SW480 (cell line): ENCODE results near the gene TSSK2.
"Not testable (repeated sequence)": the region's sequence is repeated elsewhere in the genome, so short reads cannot be mapped to it uniquely, and the experiment has no call there.

Experiments
- DNase-seq: peaks from one replicate; pipeline ENCODE4 v3.0.0-alpha.2; 2016; ENCODE audit warnings: low spot score

Gene TSSK2

DNA sequence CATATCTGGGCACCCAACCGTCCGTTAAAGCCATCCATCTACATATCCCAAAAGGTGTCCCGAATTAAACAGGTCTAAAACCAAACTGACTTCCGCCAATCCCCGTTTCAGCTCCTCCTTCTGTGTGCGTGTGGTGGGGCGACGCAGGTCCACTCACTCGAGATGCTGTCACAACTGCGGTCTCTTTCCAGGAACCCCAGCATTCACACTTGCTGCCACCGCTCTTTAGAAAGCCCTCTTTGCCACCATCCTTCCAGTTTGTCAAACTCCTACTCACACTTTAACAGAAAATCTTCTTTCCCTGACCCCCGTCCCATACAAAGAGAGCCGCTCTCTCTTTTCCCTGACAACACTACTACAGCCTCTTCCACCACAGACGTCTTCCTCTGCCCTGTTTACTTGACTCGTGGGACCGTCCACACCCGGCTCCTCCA is 12.9 kb downstream of the TSSK2 start:
- DNase-seq, result no peak

DNA sequence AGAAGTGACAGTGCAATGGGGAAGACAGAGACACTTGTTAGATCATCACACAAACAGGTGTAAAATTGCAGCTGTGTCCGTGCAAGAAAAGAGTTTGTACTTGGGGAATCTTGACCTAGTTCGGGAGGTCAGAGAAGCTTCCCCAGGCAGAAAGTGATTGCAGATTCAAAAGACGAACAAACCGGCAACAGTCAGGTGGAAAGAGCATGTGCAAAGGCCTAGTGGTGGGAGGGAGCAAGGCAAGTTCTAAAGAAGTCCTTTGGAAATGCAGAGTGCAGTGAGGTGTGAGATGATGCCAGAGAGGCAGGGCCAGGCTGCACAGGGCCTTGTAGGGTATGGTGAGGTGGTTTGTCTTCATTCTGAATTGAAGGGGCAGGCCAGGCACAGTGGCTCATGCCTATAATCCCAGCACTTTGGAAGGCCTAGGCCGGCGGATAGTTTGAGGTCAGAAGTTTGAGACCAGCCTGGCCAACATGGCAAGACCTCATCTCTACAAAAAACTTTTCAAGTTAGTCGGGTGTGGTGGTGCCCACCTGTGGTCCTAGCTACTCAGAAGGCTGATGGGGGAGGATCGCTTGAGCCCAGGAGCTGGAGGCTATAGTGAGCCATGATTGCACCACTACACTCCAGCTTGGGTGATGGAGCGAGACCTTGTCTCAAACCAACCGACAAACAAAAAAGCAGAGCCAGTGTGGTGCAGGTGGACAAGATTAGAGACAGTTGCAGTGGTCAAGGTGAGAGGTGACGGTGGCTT is 15.3 kb downstream of the TSSK2 start:
- no peak for DNase-seq

DNA sequence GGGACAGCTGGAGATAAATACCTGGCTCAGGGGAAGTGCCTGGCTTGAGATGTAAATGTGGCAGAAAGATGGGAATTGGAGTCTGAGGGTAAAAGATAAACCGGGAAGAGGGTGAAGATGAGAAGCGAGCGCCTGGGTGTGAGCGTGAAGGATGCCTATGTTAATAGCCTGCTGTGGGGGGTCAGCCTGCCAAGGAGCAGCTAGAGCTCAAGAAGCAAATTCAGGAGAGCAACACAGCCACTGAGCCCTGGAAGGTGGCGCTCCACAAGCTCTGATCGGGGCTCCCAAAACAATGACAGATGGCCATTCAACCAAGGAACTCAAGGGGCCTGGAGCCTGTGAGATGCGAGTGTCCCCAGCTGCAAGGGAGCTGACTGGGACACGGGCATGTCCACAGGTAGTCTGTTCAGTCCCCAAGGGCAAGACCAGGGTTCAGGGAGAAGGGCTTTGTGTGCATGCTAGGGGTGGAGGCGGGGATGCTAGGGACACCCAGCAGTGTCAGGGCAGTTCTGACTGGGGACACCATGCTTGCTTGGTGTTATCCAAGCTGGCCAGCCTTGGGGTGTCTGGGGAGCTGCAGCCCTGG is 16.2 kb downstream of the TSSK2 start:
- DNase-seq, result no peak

DNA sequence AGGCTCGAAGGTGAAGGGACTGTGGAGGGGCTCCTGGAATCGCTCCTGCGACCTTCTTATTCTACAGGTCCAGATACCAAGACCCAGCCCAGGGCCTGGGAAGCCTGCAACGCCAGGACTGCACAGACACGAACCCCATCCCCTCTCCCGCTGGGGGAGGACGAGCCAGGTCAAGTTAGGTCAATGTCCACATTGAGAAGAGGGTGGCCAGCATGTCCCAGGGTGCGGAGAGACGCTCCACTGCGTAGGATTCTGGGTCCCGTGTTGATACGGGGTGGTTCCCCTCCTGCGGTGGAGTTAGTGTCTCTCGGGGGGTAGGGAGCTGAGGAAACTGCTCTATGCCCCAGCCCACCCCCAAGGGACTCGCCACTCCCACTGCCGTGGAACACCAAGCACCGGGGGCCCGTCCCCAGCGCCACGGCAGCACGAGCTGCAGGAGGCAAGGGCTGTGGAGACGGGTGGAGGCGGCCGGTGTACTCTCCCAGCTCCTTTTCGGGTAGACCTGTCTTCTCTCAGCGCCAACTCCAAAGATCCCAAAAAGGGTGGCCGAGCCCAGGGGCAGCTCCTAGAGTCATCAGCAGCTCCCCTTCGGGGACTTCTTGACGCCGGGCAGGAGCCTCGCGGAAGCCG is 17.4 kb downstream of the TSSK2 start:
- DNase-seq, result no peak

DNA sequence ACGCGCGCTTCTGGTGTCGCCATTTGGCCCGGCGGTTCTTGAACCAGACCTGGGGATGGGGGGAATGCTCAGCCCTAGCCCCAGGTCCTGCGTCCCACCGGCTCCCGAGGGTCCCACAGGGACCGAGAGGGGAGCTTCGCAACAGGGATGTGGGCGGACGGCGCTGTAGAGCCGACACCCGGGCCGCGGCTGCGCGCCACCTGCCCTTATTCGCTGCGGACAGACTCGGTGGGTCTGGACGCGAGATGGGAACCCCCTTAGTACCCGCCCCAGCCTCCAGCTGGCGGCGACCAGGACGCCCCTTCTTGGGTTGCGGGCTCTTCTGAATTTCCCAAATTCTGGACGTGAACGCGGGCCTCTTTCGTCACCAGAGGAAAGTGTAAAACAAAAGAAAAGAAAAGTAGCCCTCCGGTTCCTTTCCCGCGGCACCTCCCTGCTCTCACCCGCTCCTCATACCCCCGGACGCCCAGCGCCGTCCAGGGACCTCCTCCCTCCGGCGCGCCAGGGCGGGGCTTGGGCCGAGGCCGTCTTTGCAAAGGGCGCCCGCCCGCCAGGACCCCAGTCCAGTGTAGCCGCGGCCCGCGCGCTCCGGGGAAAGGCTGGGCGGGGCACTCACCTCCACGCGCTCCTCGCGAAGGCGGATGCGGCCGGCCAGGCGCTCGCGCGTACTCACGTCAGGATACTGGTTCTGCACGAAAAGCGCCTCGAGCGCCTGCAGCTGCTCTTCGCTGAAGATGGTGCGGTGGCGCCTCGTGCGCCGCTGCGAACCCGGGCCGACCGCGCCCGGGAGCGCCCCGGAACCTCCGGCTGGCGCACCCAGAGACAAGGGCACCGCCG is 18.2 kb downstream of the TSSK2 start:
- DNase-seq, result no peak

DNA sequence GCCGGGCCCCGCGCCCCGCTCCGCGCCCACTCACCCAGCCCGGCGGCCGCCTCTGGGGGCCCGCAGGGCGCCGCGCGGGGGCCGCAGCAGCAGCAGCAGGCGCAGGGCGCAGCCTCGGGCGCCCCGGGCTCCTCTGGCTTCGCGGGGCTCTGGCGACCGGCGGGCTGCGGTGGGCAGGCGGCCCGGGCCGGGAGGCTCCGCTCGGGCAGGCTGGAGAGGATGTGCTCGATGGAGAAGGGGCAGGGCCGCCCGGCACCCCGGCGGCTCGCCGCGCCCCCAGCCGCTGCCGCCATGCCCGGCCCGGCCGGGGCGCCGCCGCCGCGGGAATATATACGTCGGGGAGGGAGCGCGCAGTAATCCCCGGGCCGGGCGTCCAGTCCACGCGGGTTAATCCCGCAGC is 18.9 kb downstream of the TSSK2 start, which contains the start of gene GSC2:
TSS of gene GSC2 (minus strand) at position 302 of the 400 bp plus-strand sequence. CDS start at position 293, 9 bp downstream.
- no peak for DNase-seq

DNA sequence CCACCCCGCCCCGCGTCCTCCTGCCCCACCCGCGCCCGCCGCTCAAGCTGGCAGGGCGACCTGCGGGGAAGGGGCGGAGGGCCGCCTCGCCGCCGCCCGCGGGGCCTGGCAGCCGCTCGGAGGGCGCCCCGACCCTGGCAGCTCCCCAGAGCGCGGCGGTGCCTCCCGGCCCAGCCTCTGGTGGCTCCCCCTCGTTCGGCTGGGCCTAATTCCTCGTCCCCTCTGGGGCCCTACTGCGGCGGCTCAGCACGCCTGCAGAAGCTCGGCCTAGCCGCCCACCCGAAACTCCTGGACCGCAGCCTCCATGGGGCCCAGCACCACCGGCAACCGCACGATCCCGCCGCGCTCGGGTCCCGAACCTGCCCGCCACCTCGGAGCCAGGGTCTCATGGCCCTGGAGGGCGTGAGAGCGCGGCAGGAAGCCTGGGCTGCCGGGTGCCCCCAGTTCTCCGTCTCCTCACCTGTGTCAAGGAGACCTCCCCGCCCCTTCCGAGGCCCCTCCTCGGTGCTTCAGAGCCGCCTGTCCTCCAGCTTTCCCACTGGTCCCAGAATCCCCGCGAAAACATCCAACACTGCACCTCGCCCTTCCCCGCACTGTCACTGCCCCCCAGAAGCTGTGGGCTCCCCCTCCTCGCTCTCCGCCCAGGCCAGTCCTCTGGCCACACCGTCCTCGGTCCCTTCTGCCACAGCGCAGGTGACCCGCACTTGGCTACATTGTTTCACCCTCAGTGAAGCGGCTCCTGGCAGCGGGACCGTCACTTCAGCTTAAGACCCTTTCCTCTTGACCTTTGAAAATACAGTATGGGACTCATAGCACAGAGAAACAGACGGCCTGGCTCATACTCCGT is 19.6 kb downstream of the TSSK2 start:
- DNase-seq, result no peak

DNA sequence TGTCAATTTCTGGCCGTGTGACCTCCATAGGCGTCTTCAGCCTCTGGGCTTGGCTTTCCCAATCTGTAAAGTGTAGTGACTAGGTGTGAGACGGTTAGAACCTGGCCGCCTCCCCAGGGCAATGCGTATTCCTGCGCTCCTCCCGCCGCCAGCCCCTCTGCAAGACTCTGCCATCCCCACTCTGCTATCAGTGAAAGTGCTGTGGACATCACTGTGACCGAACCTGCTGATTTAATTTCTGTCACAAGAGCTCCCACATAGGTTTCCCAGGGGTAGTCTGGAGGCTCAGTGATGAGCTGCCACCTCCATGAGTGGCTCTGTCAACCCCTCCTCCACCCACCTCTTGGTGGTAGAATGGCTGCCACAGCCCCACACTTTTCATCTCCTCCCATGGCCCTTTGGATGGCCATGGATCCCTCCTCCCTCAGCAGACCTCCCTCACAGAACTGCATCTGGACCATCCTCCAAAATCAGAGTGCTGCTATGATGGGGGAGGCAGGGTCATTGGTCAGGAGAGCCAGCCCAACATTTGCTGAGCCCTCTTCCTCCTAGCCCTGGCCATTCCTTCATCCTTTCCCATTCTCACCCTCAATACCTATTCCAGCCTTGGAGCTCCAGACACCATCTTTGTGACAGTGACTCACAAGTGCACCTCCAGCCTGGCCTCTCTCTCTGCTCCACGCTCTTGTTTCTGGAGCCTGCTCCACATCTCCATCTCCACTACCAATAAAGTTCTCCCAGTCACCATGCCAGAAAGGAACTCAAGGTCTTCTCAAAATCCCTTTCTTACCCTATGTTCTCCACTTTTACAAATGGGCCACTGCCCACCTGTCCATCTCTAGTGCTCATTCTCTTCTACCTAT is 20.5 kb downstream of the TSSK2 start:
- DNase-seq, result no peak

DNA sequence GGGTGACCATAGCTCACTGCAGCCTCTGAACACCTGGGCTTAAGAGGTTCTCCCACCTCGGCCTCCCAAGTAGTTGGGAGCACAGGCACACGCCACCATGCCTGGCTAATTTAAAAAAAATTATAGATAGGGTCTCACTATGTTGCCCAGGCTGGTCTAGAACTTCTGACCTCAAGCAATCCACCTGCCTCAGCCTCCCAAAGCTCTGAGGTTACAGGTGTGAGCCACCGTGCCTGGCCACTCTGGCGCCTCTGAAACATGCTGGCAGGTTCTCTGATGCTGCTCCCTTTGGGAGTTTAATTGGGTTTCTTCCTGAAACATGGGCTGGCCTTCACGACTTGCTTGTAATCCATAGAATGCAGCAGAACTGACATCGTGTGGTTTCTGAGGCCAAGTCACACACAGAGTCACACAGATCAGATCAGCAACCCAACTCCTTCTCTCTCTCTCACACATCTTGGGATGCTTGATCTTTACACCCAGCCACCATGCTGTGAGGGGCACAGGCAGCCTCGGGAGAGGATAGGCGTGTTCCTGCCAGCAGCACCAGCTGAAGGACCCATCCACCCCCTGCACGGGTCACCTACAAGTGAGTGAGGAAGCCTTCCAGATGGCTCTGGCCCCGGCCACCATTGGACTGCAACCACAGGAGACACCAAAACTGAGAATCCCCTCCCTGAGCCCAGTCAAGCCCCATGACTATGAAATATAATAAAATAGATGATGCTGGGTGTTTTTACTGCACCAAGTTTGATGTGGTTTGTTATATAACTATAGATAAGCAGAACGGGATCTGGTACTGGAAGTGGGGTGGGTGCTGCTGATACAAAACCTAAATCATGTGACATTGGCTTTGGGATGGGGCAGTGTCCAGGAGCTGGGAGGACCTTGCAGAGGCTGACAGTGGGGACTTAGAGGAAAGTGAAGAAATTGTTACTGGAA is 22.1 kb downstream of the TSSK2 start:
- DNase-seq, result no peak

DNA sequence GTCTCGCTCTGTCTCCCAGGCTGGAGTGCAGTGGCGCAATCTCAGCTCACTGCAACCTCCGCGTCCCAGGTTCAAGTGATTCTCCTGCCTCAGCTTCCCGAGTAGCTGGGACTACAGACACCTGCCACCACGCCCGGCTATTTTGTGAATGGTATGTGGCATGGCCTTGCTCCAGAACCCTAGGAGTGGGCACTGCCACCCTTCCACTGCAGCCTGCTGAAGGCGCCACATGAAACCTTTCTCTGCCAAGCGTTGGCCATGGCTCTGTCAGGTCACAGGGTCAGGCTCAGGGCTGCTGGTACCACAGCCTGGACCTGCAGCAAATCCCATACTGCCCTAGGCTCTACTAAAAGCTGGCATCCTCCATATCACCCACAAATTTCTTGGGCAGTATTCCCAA is 25.0 kb downstream of the TSSK2 start:
- not testable (repeated sequence) for DNase-seq

DNA sequence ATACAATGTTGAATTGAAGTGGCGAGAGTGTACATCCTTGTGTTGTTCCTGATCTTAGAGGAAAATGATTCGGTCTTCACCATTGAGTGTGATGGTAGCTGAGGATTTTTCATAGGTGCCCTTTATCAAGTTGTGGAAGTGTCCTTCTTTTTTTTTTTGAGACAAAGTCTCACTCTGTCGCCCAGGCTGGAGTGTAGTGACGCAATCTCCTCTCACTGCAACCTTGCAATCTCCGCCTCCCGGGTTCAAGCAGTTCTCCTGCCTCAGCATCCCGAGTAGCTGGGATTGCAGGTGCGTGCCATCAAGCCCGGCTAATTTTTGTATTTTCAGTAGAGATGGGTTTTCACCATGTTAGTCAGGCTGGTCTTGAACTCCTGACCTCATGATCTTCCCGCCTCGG is 27.5 kb downstream of the TSSK2 start:
- not testable (repeated sequence) for DNase-seq

DNA sequence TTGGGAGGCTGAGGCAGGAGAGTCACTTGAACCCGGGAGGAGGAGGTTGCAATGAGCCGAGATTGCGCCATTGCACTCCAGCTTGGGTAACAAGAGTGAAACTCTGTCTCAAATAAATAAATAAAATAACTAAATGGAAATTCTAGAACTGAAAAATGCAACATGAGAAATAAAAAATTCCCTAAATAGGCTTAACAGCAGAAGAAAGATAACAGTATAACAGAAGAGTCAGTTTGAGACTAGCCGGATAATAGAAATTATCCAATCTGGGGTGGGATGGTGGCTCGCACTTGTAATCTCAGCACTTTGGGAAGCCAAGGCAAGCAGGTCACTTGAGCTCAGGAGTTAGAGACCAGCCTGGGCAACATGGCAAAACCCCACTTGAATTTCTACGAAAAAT is 33.3 kb downstream of the TSSK2 start:
- DNase-seq, result no peak

DNA sequence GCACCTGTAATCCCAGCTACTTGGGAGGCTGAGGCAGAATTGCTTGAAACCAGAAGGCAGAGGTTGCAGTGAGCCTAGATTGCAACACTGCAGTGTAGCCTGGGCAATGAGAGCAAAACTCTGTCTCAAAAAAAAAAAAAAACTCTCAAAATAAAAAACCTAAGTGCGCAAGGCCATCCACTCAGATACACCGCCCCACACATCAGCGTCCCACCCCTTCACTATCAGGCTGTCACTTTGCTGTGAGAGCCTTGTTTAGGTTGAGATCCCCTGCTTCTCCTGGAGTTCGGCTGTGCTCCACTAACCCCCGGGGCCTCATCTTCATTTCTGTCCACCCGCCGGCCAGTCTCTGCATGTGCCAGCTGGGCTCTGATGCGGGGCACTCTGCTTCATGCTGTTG is 35.3 kb downstream of the TSSK2 start:
- DNase-seq, result no peak

DNA sequence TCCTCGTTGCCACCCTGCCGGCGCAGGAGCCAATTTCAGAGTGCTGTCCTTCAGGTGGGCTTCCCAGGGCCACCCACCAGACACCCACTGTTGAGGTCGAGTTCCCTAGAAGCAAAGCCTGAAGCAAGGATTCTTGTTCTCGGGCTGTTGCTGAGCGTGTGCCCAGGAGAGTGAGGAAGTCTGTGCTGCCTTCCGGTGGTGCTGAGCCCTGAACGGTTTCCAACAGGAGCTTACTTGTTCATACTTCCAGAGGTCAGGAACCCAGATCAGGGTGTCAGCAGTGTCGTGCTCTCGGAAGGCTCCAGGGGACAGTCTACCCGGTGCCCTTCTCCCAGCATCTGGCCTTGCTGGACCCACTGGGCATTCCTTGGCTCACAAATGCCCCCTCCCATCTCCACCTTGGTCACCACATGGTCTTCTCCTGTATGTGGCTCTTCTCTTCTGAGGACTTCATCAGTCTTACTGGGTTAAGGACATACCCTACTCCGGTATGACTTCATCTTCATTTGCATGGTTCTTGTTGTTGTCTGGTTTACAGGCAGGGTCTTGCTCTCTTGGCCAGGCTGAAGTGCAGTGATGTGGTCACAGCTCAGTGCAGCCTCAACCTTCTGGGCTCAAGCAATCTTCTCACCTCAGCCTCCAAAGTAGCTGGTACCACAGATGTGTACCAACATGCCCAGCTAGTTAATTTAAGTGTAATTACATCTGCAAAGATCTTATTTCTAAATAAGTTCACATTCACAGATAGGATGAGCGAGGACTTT is 36.2 kb downstream of the TSSK2 start:
- no peak for DNase-seq

DNA sequence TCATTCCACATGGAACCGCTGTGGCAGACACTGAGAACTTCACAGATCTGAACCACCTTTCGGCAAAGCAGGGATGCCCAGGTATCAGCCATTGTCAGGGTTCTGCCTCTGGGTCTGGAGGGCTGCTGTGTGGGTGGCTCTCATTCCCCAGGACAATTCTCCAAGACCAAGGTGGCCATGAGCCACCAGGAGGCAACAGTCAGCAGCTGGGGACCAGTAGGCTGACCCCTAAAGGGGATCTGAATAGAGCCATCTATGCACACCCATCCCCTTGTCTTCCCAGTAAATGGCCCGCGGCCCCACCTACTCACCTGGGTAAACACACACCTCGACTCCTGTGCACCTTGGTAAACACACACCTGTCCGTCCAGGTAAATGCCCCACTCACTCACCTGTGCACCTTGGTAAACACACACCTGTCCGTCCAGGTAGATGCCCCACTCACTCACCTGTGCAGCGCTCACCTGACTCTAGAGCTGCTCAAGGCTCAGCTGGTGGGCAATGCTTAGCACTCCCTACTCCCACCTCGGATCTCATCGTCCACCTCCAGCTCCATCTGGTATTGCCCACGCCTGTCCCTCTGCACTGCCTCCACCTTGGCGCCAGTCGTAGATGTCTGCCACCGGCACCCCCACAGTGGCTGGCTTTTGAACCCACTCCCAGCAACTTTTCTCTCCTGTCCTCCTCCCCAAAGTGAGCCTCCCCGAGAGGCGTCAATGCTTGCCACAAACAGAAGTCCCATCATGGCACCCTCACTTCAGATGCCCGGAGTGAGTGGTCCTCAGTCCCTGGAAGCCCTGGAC is 37.2 kb downstream of the TSSK2 start:
- no peak for DNase-seq

DNA sequence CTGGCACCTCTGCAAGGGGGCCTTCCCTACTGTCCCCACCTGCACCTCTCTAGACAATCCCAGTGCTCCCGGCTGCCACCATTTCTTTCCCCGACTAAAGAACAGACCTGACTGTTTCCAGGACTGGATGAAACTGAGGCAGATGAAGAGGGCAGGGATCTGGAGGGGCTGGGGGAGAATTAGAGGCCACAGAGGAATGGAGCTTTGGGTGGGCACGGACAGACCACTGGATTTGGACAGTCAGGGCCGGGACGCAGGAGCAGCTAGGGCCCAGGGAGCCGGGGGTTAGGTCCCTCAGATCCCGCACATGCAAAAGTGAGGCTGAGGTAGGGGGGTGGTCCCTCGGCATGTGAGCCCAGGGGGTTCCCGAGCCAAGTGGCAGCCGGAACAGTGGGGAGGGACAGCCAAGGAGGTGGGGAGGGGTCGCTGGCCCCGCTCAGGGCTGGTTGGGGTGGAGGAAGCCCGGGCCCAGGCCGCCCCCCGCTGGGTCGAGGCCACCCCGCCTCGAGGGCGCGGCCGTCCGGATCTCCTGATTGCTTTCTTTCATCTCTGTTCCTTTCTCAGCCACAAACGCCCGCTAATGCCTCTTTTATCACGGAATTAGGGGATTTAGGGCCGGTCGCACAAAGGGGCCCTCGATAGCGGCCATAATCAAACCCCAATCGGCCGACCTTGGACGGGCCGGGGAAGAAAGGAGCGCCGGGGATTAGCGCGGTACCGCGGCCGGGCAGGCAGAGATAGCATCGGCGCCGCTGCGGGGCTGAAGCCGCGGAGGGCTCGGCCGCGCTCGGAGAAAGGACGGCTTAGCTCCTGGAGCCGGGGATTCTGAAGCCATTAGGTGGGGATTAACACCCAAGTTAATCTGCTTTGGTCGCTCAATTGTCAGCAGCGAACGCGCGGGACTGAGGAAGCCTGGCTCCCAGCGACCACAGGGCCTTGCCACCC is 38.2 kb downstream of the TSSK2 start:
- no peak for DNase-seq

DNA sequence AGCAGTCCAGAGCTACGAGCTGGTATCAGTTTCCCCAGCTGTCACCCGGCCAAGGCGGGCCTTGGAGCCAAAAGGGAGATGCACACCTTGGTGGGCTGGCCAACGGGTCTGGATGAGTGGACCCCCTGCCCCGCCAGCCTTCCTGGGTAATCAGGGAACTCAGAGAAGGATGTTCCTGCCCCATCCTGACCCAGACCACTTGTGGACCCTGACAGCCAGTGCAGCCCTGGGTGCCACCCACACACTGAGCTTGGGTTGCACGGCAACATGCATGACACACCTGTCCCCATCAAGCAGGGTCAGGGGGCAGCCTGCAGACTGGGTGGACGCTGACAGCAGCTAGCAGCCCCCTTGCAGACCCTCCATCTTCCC is 38.8 kb downstream of the TSSK2 start:
- DNase-seq, result no peak
